Keratinocyte (primary cell): Measurements from ENCODE around the gene RPL27A. TPM values are rescaled to one million over a fixed set of nuclear protein-coding genes. Genes with fewer than 3 reads are reported as not detected.

Experiments
- DNase-seq: peaks from one replicate; pipeline ENCODE4 v3.0.0-alpha.2; 2011; ENCODE audit warnings: low read depth, missing footprints, low spot score
- FAIRE-seq: peaks from 2 replicates; lab custom pipeline; 2011; peaks lifted over from hg19 to GRCh38; lab: Jason Lieb, UNC
- H2AFZ ChIP-seq: 2 replicates; pipeline ENCODE4 v1.6.0; 2012; ENCODE audit warnings: low read length, control low read depth, inconsistent platforms; ENCODE audit not compliant: control insufficient read depth
- H3K27ac ChIP-seq: 2 replicates; pipeline ENCODE4 v1.5.1; 2011; ENCODE audit warnings: low read length; ENCODE audit not compliant: control insufficient read depth, insufficient read depth
- H3K27me3 ChIP-seq: 3 replicates; pipeline ENCODE4 v1.6.0; 2011; ENCODE audit warnings: low read length; ENCODE audit not compliant: control insufficient read depth, insufficient read depth; ENCODE audit errors: extremely low read depth
- H3K36me3 ChIP-seq, 2 experiments: 2 replicates in 1 of 2; 3 replicates in 1 of 2; pipeline ENCODE4 v1.5.1; 2011; ENCODE audit warnings: low read length in 2 of 2, mild to moderate bottlenecking in 1 of 2; ENCODE audit not compliant: control insufficient read depth in 2 of 2, insufficient read depth in 2 of 2; ENCODE audit errors: extremely low read depth in 1 of 2
- H3K4me1 ChIP-seq: 3 replicates; pipeline ENCODE4 v1.5.1; 2011; ENCODE audit warnings: low read length; ENCODE audit not compliant: control insufficient read depth, insufficient read depth; ENCODE audit errors: extremely low read depth
- H3K4me2 ChIP-seq: 3 replicates; pipeline ENCODE4 v1.6.0; 2011; ENCODE audit warnings: low read depth, low read length; ENCODE audit not compliant: control insufficient read depth, insufficient read depth; ENCODE audit errors: extremely low read depth
- H3K4me3 ChIP-seq, 3 experiments: fragments of 200-600 bp in 1 of 3; sonication (generic) in 1 of 3; 2 replicates in 2 of 3; 3 replicates in 1 of 3; pipeline ENCODE4 v1.5.1; 2011 to 2016; ENCODE audit warnings: low read length in 3 of 3, mild to moderate bottlenecking in 3 of 3, control low read depth in 2 of 3, inconsistent platforms in 1 of 3, low read depth in 1 of 3, mixed read lengths in 1 of 3, mixed run types in 1 of 3, moderate library complexity in 1 of 3; ENCODE audit not compliant: control insufficient read depth in 2 of 3, insufficient read depth in 2 of 3; ENCODE audit errors: extremely low read depth in 1 of 3
- H3K79me2 ChIP-seq: 2 replicates; pipeline ENCODE4 v1.6.0; 2012; ENCODE audit warnings: low read length; ENCODE audit not compliant: control insufficient read depth, insufficient read depth
- H3K9ac ChIP-seq: 3 replicates; pipeline ENCODE4 v1.6.0; 2011; ENCODE audit warnings: low read length; ENCODE audit not compliant: control insufficient read depth, insufficient read depth; ENCODE audit errors: extremely low read depth
- H3K9me1 ChIP-seq: 3 replicates; pipeline ENCODE4 v1.6.0; 2011; ENCODE audit warnings: low read length; ENCODE audit not compliant: control insufficient read depth, insufficient read depth; ENCODE audit errors: extremely low read depth
- H3K9me3 ChIP-seq: 2 replicates; pipeline ENCODE4 v1.5.1; 2012; ENCODE audit warnings: low read depth, low read length; ENCODE audit not compliant: control insufficient read depth
- H4K20me1 ChIP-seq: 3 replicates; pipeline ENCODE4 v1.6.0; 2011; ENCODE audit warnings: low read length; ENCODE audit not compliant: control insufficient read depth, insufficient read depth; ENCODE audit errors: extremely low read depth
- EZH2 ChIP-seq: IDR thresholded peaks from one replicate; pipeline ENCODE4 v1.6.1; 2012; ENCODE audit warnings: inconsistent platforms, mild to moderate bottlenecking, low read length, moderate library complexity
- dilution Hi-C: fragments of 300-500 bp; cut with MboI; formaldehyde crosslinking; loops from one replicate; pipeline ENCODE4 v1.7.0; 2020; ENCODE audit warnings: low sequenced_read_pairs; ENCODE audit not compliant: extremely low pct_ligation_motif_present
- polyA plus RNA-seq, 5 experiments: library from polyadenylated mRNA; depleted of rRNA in 3 of 5; stranded (reverse) in 3 of 5; stranded (forward) in 1 of 5; unstranded in 1 of 5; fragments of >200 nt; gene quantifications; 1 replicate in 1 of 5; 2 replicates in 3 of 5; 3 replicates in 1 of 5; pipeline versions ENCODE4 v1.2.1 to v1.2.3, GENCODE V29; 2011 to 2012; ENCODE audit warnings: missing spikeins in 2 of 5, low read depth in 1 of 5, low replicate concordance in 1 of 5
- TF ChIP-seq, protein P1 (sequence below), 3 experiments: IDR thresholded peaks in 1 of 3; conservative IDR thresholded peaks in 1 of 3; optimal IDR thresholded peaks in 1 of 3; 2 replicates in 2 of 3; 3 replicates in 1 of 3; pipeline versions ENCODE3 to v1.5.1; 2011; ENCODE audit warnings: low read length in 3 of 3, mild to moderate bottlenecking in 3 of 3, moderate library complexity in 2 of 3, control low read depth in 1 of 3, inconsistent platforms in 1 of 3; ENCODE audit not compliant: insufficient read depth in 2 of 3; ENCODE audit errors: extremely low read depth in 1 of 3

Gene RPL27A
- polyA plus RNA-seq, 1 donor (not counting 4 experiments of a cell fraction or from before 2014, with no cell fraction given) = 1,483 TPM

DNA sequence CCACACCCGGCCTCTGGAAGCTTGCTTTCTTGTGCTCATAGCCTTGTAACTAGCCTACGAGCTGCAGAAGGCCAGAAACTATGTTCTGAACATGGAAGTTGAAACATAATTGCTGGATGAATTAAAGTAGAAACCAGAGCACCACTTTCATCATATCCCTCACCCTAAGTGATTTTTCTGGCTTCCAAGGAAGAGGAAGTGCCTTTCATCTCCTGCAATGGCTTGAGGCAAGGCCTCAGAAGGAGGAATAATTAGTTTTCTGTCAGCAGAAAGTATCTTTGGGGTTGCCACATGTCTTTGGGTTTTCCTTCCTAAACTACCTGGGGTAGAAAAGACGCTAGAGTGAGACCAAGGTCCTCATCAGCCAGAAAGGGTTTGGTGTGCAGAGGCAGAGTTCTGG is 14.5 kb downstream of the RPL27A start:
- Histone ChIP-seq H3K27ac (no peak overlapping the region), H3K9me3 (no peaks in the 10 kb centered on the region), H3K36me3 (peaks cover 43 to 60% of the 10 kb centered on the region in 2 experiments), H3K4me1 (peaks cover 21% of the 10 kb centered on the region), H3K4me3 (no peak overlapping the region), H3K79me2 (peaks cover 4% of the 10 kb centered on the region), H3K27me3 (no peaks in the 10 kb centered on the region), H4K20me1 (no peaks in the 10 kb centered on the region), H3K9me1 (no peaks in the 10 kb centered on the region), H3K9ac (no peak overlapping the region), H2AFZ (no peak overlapping the region), H3K4me2 (no peak overlapping the region)
- dilution Hi-C loops = no loop called here
- FAIRE-seq (no peak), DNase-seq (no peak)
- TF ChIP-seq EZH2 = no peak
- TF ChIP-seq, protein P1, sequence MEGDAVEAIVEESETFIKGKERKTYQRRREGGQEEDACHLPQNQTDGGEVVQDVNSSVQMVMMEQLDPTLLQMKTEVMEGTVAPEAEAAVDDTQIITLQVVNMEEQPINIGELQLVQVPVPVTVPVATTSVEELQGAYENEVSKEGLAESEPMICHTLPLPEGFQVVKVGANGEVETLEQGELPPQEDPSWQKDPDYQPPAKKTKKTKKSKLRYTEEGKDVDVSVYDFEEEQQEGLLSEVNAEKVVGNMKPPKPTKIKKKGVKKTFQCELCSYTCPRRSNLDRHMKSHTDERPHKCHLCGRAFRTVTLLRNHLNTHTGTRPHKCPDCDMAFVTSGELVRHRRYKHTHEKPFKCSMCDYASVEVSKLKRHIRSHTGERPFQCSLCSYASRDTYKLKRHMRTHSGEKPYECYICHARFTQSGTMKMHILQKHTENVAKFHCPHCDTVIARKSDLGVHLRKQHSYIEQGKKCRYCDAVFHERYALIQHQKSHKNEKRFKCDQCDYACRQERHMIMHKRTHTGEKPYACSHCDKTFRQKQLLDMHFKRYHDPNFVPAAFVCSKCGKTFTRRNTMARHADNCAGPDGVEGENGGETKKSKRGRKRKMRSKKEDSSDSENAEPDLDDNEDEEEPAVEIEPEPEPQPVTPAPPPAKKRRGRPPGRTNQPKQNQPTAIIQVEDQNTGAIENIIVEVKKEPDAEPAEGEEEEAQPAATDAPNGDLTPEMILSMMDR (optimal IDR thresholded peaks at IDR 0.05 in 1 of 3, IDR thresholded peaks at IDR 0.05 in 1 of 3, conservative IDR thresholded peaks at IDR 0.05 in 1 of 3; ENCODE audit: extremely low read depth in 1 of 3, insufficient read depth in 2 of 3, low read length in 3 of 3) = no peak

DNA sequence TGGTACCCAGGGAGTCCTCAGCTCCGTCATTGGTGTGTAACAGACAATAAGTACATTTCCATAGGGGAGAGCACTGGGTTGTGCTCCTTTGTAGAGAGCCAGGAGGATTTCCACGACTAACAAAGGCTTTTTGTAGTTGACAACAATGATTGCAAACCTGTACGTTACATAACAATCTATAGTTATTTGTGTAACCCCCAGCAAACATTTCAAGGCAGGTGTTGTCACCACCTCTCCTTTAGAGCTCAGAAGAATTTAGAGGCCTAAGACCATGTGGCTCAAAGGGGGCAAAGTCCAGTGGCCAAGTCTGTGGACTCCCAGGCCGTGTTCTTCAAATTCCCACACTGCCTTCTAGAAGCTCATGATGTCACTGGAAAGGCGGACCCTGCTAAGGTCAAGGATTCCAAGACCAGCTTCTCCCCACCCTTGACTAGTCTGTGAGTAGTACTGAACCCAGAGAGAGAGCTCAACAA is 15.8 kb downstream of the RPL27A start:
- no peaks in the 10 kb centered on the region for H3K9me1 ChIP-seq
- TF ChIP-seq, protein P1 (optimal IDR thresholded peaks at IDR 0.05 in 1 of 3, IDR thresholded peaks at IDR 0.05 in 1 of 3, conservative IDR thresholded peaks at IDR 0.05 in 1 of 3; ENCODE audit: extremely low read depth in 1 of 3, insufficient read depth in 2 of 3, low read length in 3 of 3) = no peak
- no peak for TF ChIP-seq EZH2
- DNase-seq (no peak), FAIRE-seq (no peak)
- peaks cover 13% of the 10 kb centered on the region for H3K4me1 ChIP-seq
- no peak overlapping the region for H3K27ac ChIP-seq
- H3K4me3 ChIP-seq = no peak overlapping the region
- H4K20me1 ChIP-seq = no peaks in the 10 kb centered on the region
- dilution Hi-C loops = no loop called here
- H2AFZ ChIP-seq = no peak overlapping the region
- H3K9ac ChIP-seq = no peak overlapping the region
- peaks cover 4% of the 10 kb centered on the region for H3K79me2 ChIP-seq
- no peaks in the 10 kb centered on the region for H3K9me3 ChIP-seq
- peaks cover 34 to 53% of the 10 kb centered on the region in 2 experiments for H3K36me3 ChIP-seq
- H3K4me2 ChIP-seq = no peak overlapping the region
- H3K27me3 ChIP-seq = no peaks in the 10 kb centered on the region
